ENCODE data around the gene CNGA4.
A peak's percentile ranks its signal among the peaks of the same experiment; 100 is the strongest.
"Not testable (repeated sequence)": the region's sequence is repeated elsewhere in the genome, so short reads cannot be mapped to it uniquely, and the experiment has no call there.

Gene CNGA4

DNA sequence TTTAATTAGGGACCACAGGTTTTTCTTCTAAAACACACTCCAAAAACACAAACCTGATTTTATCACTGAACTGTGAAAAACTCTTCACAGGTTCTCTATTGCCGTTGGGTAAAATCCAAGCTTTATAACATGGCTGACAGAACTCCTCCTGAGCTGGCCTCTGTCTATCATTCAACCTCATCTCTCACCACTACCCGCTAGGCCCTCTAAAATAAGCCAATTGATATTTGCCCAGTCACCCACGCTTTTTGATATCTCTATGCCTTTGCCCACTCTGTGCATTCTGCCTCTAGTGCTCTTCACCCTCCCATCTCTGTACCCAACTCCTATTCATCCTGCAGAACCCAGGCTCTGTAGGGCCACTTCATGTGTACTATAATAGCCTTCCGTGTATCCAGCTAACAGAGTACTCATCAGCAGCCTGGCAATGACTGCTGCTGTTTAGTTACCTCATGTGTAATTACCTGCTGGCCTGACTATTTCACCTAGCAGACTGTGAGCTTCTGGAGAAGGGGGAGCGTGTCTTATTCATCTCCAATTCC, 1.1 kb upstream of the CNGA4 start:
- H3K27ac Mint-ChIP-seq = no peak overlapping the region
- peaks cover 9% of the 10 kb centered on the region for H3K36me3 Mint-ChIP-seq (ENCODE audit: low read depth)
- no peaks in the 10 kb centered on the region for H3K9me3 Mint-ChIP-seq
- H3K4me3 Mint-ChIP-seq = no peak overlapping the region
- H3K27me3 Mint-ChIP-seq = peaks cover 11% of the 10 kb centered on the region
- H3K4me1 Mint-ChIP-seq (ENCODE audit: low read depth) = peaks cover 19% of the 10 kb centered on the region
- no peak for DNase-seq

DNA sequence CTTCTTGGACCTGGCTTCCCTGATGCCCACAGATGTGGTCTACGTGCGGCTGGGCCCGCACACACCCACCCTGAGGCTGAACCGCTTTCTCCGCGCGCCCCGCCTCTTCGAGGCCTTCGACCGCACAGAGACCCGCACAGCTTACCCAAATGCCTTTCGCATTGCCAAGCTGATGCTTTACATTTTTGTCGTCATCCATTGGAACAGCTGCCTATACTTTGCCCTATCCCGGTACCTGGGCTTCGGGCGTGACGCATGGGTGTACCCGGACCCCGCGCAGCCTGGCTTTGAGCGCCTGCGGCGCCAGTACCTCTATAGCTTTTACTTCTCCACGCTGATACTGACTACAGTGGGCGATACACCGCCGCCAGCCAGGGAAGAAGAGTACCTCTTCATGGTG, 1.2 kb downstream of the CNGA4 start:
- no peak for DNase-seq
- no peaks in the 10 kb centered on the region for H3K9me3 Mint-ChIP-seq

DNA sequence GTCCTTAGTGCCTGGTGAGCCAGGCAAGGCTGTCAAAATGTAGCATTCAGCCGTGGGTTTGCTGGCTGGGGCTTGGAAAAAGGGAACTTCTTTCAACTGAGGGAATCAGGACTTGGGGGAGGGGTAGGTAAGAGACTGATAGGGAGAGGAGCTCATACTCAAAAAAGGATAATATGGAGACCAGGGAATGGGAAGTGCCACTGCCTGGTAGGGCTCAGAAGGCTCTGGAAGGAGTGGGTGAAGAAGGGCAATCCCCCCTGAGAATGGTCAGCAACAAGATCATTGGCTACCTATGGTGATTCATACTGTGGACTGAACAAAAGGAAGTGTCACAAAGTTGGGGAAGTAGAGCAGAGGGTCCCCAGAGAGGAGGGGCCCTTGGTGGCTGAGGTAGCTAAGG, 1.9 kb downstream of the CNGA4 start:
- H3K27me3 Mint-ChIP-seq = peaks cover 20% of the 10 kb centered on the region
- H3K4me3 Mint-ChIP-seq = no peak overlapping the region
- H3K36me3 Mint-ChIP-seq (ENCODE audit: low read depth) = no peaks in the 10 kb centered on the region
- H3K9me3 Mint-ChIP-seq = no peaks in the 10 kb centered on the region
- H3K27ac Mint-ChIP-seq = no peak overlapping the region
- no peak for DNase-seq
- no peaks in the 10 kb centered on the region for H3K4me1 Mint-ChIP-seq (ENCODE audit: low read depth)

More for the DNA sequence above, 1.2 kb downstream of the CNGA4 start:
- peaks cover 2% of the 10 kb centered on the region for H3K36me3 Mint-ChIP-seq (ENCODE audit: low read depth)
- no peak overlapping the region for H3K4me3 Mint-ChIP-seq
- H3K27me3 Mint-ChIP-seq = peaks cover 20% of the 10 kb centered on the region
- H3K27ac Mint-ChIP-seq = no peak overlapping the region
- peaks cover 3% of the 10 kb centered on the region for H3K4me1 Mint-ChIP-seq (ENCODE audit: low read depth)

DNA sequence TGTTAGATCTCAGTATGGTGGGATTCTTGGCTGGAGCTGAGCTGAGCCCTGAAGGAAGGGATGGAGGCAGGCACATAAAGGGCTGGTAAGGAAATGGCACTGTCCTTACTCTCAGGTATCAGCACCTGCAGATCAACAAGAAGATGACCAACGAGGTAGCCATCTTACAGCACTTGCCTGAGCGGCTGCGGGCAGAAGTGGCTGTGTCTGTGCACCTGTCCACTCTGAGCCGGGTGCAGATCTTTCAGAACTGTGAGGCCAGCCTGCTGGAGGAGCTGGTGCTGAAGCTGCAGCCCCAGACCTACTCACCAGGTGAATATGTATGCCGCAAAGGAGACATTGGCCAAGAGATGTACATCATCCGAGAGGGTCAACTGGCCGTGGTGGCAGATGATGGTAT, 2.4 kb downstream of the CNGA4 start:
- no peaks in the 10 kb centered on the region for H3K9me3 Mint-ChIP-seq
- no peak overlapping the region for H3K4me3 Mint-ChIP-seq
- no peaks in the 10 kb centered on the region for H3K4me1 Mint-ChIP-seq (ENCODE audit: low read depth)
- H3K27ac Mint-ChIP-seq = no peak overlapping the region
- H3K27me3 Mint-ChIP-seq = peaks cover 20% of the 10 kb centered on the region
- no peaks in the 10 kb centered on the region for H3K36me3 Mint-ChIP-seq (ENCODE audit: low read depth)
- DNase-seq = no peak

DNA sequence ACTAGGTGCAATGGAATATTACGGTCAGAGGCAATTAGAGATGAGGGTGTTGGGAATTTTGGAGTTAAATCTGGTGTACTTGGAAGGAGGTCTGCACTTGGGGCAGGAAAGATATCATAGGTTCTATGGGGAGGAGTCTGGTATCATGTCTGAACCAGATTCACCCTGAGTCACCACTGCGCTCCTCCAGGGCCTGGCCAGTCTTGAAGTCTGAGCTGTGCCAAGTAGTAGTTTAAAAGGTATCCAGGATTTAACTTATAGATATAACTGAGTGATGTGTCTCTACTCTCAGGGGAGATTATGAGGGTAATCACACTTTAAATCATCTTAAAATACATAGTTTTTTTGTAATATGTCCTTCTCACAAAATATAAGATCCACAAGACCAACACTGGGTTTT, 6.6 kb downstream of the CNGA4 start:
- H3K27me3 Mint-ChIP-seq = peaks cover 18% of the 10 kb centered on the region
- no peak overlapping the region for H3K27ac Mint-ChIP-seq
- H3K9me3 Mint-ChIP-seq = no peaks in the 10 kb centered on the region
- no peaks in the 10 kb centered on the region for H3K4me1 Mint-ChIP-seq (ENCODE audit: low read depth)
- H3K4me3 Mint-ChIP-seq = no peak overlapping the region
- no peak for DNase-seq
- no peaks in the 10 kb centered on the region for H3K36me3 Mint-ChIP-seq (ENCODE audit: low read depth)

DNA sequence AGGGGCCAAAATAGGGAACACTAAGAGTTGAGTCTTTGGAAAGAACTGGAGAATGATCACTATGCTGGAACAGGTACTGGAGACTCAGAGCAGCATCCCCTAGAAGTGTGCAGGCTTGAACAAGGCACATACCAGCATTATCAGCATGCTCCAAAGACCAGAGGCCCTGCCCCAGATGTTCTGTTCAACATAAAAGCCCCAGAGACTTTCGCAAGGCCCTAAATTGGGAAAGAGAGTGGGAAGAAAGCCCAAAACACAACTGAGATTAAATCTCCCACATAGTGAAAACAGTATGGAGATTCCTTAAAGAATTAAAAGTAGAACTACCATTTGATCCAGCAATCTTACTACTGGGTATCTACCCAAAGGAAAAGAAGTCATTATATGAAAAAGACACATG, 9.4 kb downstream of the CNGA4 start:
- Mint-ChIP-seq H3K36me3 (ENCODE audit: low read depth) (no peaks in the 10 kb centered on the region), H3K27ac (no peak overlapping the region), H3K9me3 (no peaks in the 10 kb centered on the region), H3K27me3 (peaks cover 8% of the 10 kb centered on the region), H3K4me3 (no peak overlapping the region), H3K4me1 (ENCODE audit: low read depth) (no peaks in the 10 kb centered on the region)
- no peak for DNase-seq

DNA sequence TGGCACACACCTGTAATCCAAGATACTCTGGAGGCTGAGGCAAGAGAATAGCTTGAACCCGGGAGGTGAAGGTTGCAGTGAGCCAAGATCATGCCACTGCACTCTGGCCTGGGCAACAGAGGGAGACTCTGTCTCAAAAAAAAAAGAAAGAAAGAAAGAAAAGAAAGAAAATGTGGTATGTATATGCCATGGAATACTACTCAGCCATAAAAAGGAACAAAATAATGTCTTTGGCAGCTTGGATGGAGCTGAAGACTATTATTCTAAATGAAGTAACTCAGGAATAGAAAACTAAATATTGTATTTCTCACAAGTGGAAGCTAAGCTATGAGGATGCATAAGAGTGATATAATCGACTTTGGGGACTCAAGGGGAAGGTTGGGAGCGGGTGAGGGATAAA, 10.0 kb downstream of the CNGA4 start:
- H3K36me3 Mint-ChIP-seq (ENCODE audit: low read depth); H3K4me1 Mint-ChIP-seq (ENCODE audit: low read depth); H3K27me3 Mint-ChIP-seq; H3K27ac Mint-ChIP-seq; H3K9me3 Mint-ChIP-seq; DNase-seq; H3K4me3 Mint-ChIP-seq: not testable (repeated sequence)

DNA sequence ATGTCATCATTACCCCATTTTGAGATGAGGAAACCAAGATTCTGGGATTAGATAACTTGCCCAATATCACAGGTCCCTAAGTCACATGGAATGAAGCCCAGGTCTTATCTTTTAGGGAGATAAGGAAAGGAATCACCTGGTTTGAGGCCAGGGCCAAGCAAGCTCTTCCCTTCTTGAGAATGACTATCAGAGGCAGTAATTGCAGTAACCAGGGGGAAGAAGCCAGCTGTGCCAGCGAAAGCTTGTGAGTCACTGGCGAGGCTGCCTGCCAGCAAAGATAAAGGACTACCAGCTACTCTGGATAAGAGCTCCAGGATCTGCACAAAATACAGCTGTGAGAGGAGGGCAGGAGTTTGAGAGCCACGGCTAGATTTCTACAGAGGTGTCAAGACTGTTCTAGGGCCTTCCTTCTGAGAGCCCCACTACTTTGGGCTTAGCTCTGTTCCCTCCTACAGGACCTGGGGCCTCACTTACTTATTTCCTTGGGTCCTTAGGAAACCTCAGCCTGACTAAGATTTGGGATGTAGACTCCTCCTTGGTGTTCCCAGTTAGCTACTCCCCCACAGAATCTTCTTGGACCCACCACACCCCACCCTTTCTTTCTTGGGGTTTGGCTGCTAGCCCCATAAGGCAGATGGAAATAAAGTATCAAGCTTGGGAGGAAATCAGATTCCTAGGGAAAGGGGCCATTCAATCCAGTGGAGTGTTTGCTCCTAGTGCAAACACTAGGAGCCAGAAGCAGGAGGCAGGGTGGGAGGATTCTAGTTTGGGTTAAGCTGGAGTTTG, 11.1 kb downstream of the CNGA4 start:
- no peak overlapping the region for H3K4me3 Mint-ChIP-seq
- H3K9me3 Mint-ChIP-seq = no peaks in the 10 kb centered on the region
- H3K27ac Mint-ChIP-seq = no peak overlapping the region
- no peaks in the 10 kb centered on the region for H3K36me3 Mint-ChIP-seq (ENCODE audit: low read depth)
- no peak for DNase-seq
- H3K27me3 Mint-ChIP-seq = peaks cover under 1% of the 10 kb centered on the region
- H3K4me1 Mint-ChIP-seq (ENCODE audit: low read depth) = no peaks in the 10 kb centered on the region

DNA sequence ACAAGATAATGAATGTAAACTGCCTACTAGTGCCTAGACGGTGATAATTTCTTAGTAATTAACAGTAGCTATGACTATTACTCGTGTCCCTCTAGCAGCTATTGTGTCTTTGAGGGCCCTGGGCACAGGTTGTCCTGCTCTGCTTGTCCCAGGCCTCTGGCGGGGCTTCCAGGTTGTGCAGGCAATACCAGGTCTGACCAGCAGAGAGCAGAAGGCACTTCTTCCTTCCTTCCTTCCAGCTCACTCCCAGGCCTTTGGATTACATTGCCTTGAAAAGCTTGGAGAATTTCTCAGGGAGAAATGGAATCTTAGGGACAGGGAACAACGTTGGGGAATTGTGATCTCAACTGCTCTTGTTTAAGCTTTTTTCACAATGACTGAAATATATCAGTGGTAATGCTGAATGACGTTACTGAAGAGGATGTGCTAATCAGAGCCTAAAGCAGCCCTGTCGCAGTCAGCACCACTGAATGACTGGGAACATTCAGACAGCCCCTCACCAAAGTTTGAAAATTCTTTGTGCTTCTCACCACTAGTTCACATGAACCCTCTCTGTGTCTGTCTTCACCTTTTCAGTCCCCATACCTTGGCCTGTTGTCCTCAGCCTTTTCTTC, 12.3 kb downstream of the CNGA4 start:
- no peak overlapping the region for H3K27ac Mint-ChIP-seq
- H3K27me3 Mint-ChIP-seq = no peaks in the 10 kb centered on the region
- H3K4me3 Mint-ChIP-seq = no peak overlapping the region
- no peaks in the 10 kb centered on the region for H3K9me3 Mint-ChIP-seq
- H3K4me1 Mint-ChIP-seq (ENCODE audit: low read depth) = no peaks in the 10 kb centered on the region
- no peaks in the 10 kb centered on the region for H3K36me3 Mint-ChIP-seq (ENCODE audit: low read depth)
- DNase-seq = peak; percentile 65

DNA sequence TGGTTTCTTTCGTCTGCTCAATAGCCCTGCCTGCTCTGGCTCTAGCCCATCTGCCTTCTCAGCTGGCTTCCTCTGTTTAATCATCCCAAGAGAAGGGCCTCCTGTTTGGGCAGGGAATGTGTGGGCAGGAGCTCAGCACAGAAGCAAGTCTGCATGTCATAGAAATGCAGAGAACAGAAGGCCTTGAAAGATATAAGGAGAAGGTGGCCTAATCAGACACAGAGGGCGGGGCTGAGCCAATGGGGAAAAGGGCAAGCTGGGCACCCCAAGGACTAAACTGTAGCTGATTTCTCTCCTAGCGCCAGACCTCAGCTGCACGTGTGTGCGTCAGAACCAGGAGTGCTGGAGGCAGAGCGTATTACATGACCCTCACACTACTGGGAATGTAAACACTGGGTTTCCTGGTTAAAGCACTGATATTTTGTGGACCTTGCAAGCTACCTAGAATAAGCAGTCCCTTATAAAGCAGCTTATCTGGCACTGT, 13.1 kb downstream of the CNGA4 start:
- Mint-ChIP-seq H3K36me3 (ENCODE audit: low read depth) (no peaks in the 10 kb centered on the region), H3K9me3 (no peaks in the 10 kb centered on the region), H3K4me3 (no peak overlapping the region), H3K27me3 (no peaks in the 10 kb centered on the region), H3K27ac (no peak overlapping the region), H3K4me1 (ENCODE audit: low read depth) (no peaks in the 10 kb centered on the region)
- no peak for DNase-seq

DNA sequence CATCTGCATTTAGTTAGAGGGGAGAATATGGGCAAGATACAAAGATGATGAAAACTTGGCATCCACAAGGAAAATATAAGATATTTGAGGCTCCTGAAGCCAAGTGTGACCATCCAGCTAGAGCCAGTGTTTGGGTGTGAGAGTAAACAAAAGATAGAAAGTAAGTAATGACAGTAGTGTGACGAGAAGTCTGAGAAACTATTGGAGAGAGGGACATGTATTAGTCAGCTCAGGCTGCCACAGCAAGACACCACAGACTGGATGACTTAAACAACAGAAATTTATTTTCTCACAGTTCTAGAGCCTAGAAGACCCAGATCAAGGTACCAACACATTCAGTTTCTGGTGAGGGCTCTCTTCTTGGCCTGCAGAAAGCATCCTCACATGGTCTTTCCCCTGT, 14.3 kb downstream of the CNGA4 start:
- Mint-ChIP-seq H3K4me1 (ENCODE audit: low read depth) (no peaks in the 10 kb centered on the region), H3K27ac (no peak overlapping the region), H3K27me3 (no peaks in the 10 kb centered on the region), H3K4me3 (no peak overlapping the region), H3K9me3 (no peaks in the 10 kb centered on the region), H3K36me3 (ENCODE audit: low read depth) (no peaks in the 10 kb centered on the region)
- no peak for DNase-seq

DNA sequence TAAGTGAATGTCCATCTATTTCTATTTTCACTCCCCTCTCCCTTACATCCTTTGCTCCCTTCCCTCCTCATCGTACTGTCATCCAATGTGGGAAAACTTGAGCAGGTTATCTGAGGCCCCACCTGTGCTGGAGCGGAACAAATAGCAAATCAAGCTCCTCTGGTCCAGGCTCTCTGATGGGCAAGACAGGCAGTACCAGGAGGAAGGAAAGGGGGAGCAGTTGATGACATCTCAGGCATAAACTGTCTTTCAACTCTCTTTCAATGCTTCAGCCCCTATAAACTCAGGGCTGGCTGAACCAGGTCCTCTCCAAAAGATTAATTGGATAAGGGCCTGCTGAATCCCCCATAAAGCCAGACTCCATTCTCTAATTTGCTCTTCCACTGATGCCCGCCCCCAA, 19.3 kb downstream of the CNGA4 start:
- Mint-ChIP-seq H3K4me3 (no peak overlapping the region), H3K9me3 (no peaks in the 10 kb centered on the region), H3K4me1 (ENCODE audit: low read depth) (peaks cover 6% of the 10 kb centered on the region), H3K27ac (no peak overlapping the region), H3K27me3 (no peaks in the 10 kb centered on the region), H3K36me3 (ENCODE audit: low read depth) (no peaks in the 10 kb centered on the region)
- no peak for DNase-seq

DNA sequence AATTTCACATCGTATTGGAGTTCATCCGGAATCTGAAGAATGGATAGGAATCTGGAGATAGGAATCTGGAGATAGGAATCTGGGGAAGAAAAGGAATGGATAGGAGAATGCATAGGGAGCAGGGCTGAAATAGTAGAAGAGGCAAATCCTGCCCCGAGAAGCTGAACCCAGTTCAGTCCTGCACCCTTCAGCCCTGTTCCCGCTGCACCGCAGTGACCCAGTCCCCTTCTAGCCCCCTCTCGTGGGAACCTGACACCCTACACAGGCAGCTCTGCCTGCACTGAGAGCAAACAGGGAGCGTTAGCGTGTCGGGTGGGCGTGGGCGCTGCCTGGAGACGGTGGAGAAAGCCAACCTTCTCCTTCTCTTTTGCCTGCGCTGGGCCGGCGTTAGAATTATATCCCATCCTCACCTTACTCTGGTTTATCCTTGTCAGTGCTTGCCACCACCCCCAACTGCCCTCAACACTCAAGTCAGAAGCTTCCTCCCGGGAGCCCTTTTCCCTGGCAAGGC, 19.7 kb downstream of the CNGA4 start:
- H3K9me3 Mint-ChIP-seq = no peaks in the 10 kb centered on the region
- no peaks in the 10 kb centered on the region for H3K36me3 Mint-ChIP-seq (ENCODE audit: low read depth)
- H3K4me3 Mint-ChIP-seq = peak overlapping the region; percentile 61
- peaks cover 6% of the 10 kb centered on the region for H3K4me1 Mint-ChIP-seq (ENCODE audit: low read depth)
- H3K27me3 Mint-ChIP-seq = peaks cover 1% of the 10 kb centered on the region
- no peak overlapping the region for H3K27ac Mint-ChIP-seq
- no peak for DNase-seq

DNA sequence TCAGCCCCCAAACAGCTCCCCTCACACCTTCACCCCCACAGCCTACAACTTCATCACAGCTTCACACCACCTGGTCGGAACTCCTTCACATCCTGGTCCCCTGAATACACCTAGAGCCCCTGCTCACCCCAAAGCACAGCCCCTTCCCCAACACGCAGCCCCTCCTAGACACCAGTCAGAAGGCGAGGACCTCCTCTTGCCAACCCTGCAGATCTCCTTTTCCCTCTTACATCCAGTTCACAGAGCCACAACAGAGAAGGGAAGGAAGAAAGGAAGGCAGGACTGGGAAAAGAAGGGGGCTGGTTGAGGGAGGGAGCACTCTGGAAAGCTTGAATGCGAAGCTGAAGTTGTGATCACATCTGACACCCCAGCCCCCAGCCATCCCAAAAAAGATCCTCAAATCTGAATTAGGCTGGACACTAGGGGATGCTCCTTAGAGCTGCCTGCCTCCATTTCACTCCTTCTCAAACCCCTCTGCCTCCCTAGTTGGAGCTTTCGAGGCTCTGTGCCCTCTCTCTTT, 21.4 kb downstream of the CNGA4 start:
- no peak for DNase-seq
- Mint-ChIP-seq H3K9me3 (no peaks in the 10 kb centered on the region), H3K36me3 (ENCODE audit: low read depth) (no peaks in the 10 kb centered on the region), H3K4me3 (no peak overlapping the region), H3K27ac (no peak overlapping the region), H3K27me3 (peaks cover 11% of the 10 kb centered on the region), H3K4me1 (ENCODE audit: low read depth) (peaks cover 6% of the 10 kb centered on the region)

DNA sequence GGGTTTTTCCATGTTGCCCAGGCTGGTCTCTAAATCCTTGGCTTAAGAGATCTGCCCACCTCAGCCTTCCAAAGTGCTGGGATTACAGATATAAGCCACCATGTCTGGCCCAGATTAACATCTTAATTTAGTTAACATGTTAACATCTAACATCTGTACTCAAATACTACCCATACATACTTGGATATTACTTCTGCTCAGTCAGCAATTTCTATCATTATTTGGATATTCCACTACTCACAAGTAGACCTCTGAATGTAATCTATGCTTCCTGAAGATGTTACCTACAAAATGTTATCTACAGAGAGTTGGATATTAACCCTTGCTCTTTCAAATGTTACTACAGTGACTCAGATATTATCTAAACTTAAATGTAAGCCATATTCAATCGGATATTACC, 24.8 kb downstream of the CNGA4 start:
- no peaks in the 10 kb centered on the region for H3K9me3 Mint-ChIP-seq
- H3K27me3 Mint-ChIP-seq = peaks cover 16% of the 10 kb centered on the region
- DNase-seq = no peak
- H3K36me3 Mint-ChIP-seq (ENCODE audit: low read depth) = no peaks in the 10 kb centered on the region
- no peak overlapping the region for H3K27ac Mint-ChIP-seq
- H3K4me3 Mint-ChIP-seq = no peak overlapping the region
- H3K4me1 Mint-ChIP-seq (ENCODE audit: low read depth) = peaks cover 5% of the 10 kb centered on the region
